ENCODE results near the gene MGLL. TPM values are rescaled to one million over a fixed set of nuclear protein-coding genes. Genes with fewer than 3 reads are reported as not detected.

Gene MGLL
- total and polyA plus RNA-seq, 9 donors, result 4.5 to 22.4 (median 13.3) TPM

GRCh38 chr3:127747066-127747465, 75.2 kb downstream of the MGLL start:
- no peak for TF ChIP-seq CTCF (IDR thresholded peaks at IDR 0.05)
- TF ChIP-seq POLR2A (IDR thresholded peaks at IDR 0.05), result no peak
- no peak for TF ChIP-seq EP300 (IDR thresholded peaks at IDR 0.05)
- Histone ChIP-seq H3K36me3 (no peaks in the 10 kb centered on the region), H3K9me3 (no peaks in the 10 kb centered on the region), H3K27ac (no peak overlapping the region), H3K27me3 (no peaks in the 10 kb centered on the region), H3K4me1 (ENCODE audit: insufficient read depth) (peaks cover 6% of the 10 kb centered on the region), H3K4me3 (no peak overlapping the region)
- WGBS, 3 donors, result 95 to 96% (median 95%) methylated on average over 1 of the region's 1 CpG
- no peak for DNase-seq
- intact Hi-C loops (cut with DNase I), result no loop called here

GRCh38 chr3:127746400-127747057, 75.8 kb downstream of the MGLL start:
- H3K4me3 ChIP-seq, result no peak overlapping the region
- 78 to 87% (median 82%) methylated on average over 10 of the region's 10 CpGs for WGBS, 3 donors
- no peaks in the 10 kb centered on the region for H3K36me3 ChIP-seq
- no peak overlapping the region for H3K27ac ChIP-seq
- H3K9me3 ChIP-seq, result no peaks in the 10 kb centered on the region
- peaks cover 6% of the 10 kb centered on the region for H3K4me1 ChIP-seq (ENCODE audit: insufficient read depth)
- TF ChIP-seq POLR2A (IDR thresholded peaks at IDR 0.05) (no peak), EP300 (IDR thresholded peaks at IDR 0.05) (no peak)
- DNase-seq, result no peak
- intact Hi-C loops (cut with DNase I), result no loop called here
- H3K27me3 ChIP-seq, result no peaks in the 10 kb centered on the region

DNA sequence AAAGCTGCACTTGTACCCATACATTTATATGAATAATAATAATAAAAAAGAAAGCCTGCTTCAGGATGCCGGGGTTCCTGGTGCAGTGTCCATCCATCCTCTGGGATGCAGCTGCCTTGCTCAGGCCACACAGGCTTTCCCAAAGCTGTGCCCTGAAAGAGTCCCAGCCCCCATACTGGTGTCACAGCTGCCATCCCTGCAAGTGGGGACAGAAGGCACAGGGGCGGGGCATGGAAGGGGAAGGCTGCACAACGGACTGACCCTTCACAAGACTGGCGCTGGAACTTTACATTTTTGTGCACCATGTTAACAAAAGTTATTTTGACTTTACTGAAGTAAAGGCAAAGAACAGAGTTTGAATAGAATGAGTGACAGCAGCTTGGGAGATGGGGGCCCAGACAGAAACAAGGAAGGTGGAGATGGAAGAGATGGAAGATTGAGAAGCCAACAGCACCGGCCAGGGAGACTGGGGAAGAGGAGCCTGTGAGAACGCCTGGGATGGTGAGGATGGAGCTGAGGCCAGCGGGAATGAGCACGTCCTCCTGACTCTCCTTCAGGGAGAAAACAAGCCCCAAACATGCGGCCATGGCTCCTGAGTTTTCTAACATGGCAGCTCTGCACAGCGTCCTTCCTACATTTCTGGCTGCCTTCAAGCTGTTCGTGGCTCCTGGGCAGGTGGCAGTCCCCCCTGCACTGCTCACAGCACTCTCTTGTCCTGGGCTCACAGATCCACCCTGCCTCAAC, 76.5 kb downstream of the MGLL start:
- H3K27ac ChIP-seq, result no peak overlapping the region
- no peak for DNase-seq
- WGBS, 3 donors, result 89 to 94% (median 93%) methylated on average over 11 of the region's 11 CpGs
- no peaks in the 10 kb centered on the region for H3K9me3 ChIP-seq
- no peak overlapping the region for H3K4me3 ChIP-seq
- intact Hi-C loops (cut with DNase I), result no loop called here
- TF ChIP-seq POLR2A (IDR thresholded peaks at IDR 0.05), result no peak
- no peak for TF ChIP-seq CTCF (IDR thresholded peaks at IDR 0.05)
- no peak for TF ChIP-seq EP300 (IDR thresholded peaks at IDR 0.05)
- H3K36me3 ChIP-seq, result no peaks in the 10 kb centered on the region
- H3K27me3 ChIP-seq, result no peaks in the 10 kb centered on the region
- peaks cover 6% of the 10 kb centered on the region for H3K4me1 ChIP-seq (ENCODE audit: insufficient read depth)

DNA sequence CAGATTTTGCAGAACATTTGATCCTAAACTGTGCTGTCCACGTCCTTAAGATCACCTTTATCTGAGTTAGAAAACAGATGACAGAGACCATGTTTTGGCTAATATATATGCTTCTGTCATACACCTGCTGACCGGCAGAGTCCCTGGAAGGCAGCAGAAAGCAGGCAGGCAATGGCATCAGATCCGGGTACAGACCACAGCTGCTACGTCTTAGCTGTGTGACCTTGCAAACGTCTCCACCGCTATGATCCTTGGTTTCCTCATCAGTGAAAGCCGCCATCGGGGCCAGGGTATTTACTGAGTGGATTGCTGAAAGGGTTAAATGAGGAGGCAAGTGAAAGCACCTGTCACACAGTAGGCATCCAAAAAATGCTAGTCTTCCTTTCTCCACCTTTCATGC, 77.4 kb downstream of the MGLL start:
- WGBS, 3 donors, result 76 to 81% (median 79%) methylated on average over 8 of the region's 8 CpGs
- Histone ChIP-seq H3K4me1 (ENCODE audit: insufficient read depth) (peaks cover 6% of the 10 kb centered on the region), H3K27me3 (no peaks in the 10 kb centered on the region), H3K36me3 (no peaks in the 10 kb centered on the region), H3K9me3 (no peaks in the 10 kb centered on the region), H3K27ac (no peak overlapping the region), H3K4me3 (no peak overlapping the region)
- intact Hi-C loops (cut with DNase I), result no loop called here
- no peak for DNase-seq
- TF ChIP-seq POLR2A (IDR thresholded peaks at IDR 0.05), result no peak
- TF ChIP-seq EP300 (IDR thresholded peaks at IDR 0.05), result no peak
- no peak for TF ChIP-seq CTCF (IDR thresholded peaks at IDR 0.05)

GRCh38 chr3:127744253-127744815, 78.0 kb downstream of the MGLL start:
- DNase-seq, result no peak
- Histone ChIP-seq H3K9me3 (no peaks in the 10 kb centered on the region), H3K36me3 (no peaks in the 10 kb centered on the region), H3K27me3 (no peaks in the 10 kb centered on the region), H3K27ac (no peak overlapping the region), H3K4me1 (ENCODE audit: insufficient read depth) (peaks cover 6% of the 10 kb centered on the region), H3K4me3 (no peak overlapping the region)
- TF ChIP-seq CTCF (IDR thresholded peaks at IDR 0.05), result no peak
- no peak for TF ChIP-seq POLR2A (IDR thresholded peaks at IDR 0.05)
- TF ChIP-seq EP300 (IDR thresholded peaks at IDR 0.05), result no peak
- WGBS, 3 donors, result 73 to 87% (median 77%) methylated on average over 11 of the region's 11 CpGs
- intact Hi-C loops (cut with DNase I), result no loop called here

Data from ovary (tissue), 9 donors.